OCI-LY1 (cell line): ENCODE results near the gene FAM53A.

Experiments
- H2AFZ ChIP-seq: fragments of 200-600 bp; sonication (generic), shearing (Covaris generic); 2 replicates; pipeline ENCODE4 v1.6.0; 2014; ENCODE audit warnings: antibody characterized with exemption, mild to moderate bottlenecking, low read length
- H3F3A ChIP-seq: fragments of 200-600 bp; sonication (generic), shearing (Covaris generic); 2 replicates; pipeline ENCODE4 v1.6.0; 2014; ENCODE audit warnings: mild to moderate bottlenecking, antibody characterized with exemption, low read length, moderate library complexity; ENCODE audit not compliant: insufficient read depth
- H3K27ac ChIP-seq: fragments of 200-600 bp; sonication (generic); 2 replicates; pipeline ENCODE4 v1.5.1; 2014; ENCODE audit warnings: low read length, mixed run types, mild to moderate bottlenecking, low read depth; ENCODE audit not compliant: poor library complexity, severe bottlenecking
- H3K27me3 ChIP-seq: fragments of 200-600 bp; sonication (generic); 2 replicates; pipeline ENCODE4 v1.6.0; 2014; ENCODE audit warnings: antibody characterized with exemption, mild to moderate bottlenecking, low read length, moderate library complexity; ENCODE audit not compliant: insufficient read depth
- H3K36me3 ChIP-seq: fragments of 200-600 bp; sonication (generic); 2 replicates; pipeline ENCODE4 v1.6.1; 2014; ENCODE audit warnings: mild to moderate bottlenecking, antibody characterized with exemption, low read length, moderate library complexity, mixed read lengths; ENCODE audit not compliant: insufficient read depth
- H3K4me1 ChIP-seq: fragments of 200-600 bp; sonication (generic); 2 replicates; pipeline ENCODE4 v1.5.1; 2014; ENCODE audit warnings: mild to moderate bottlenecking, low read length, moderate library complexity; ENCODE audit not compliant: insufficient read depth, severe bottlenecking
- H3K4me2 ChIP-seq: fragments of 200-600 bp; sonication (generic), shearing (Covaris generic); 2 replicates; pipeline ENCODE4 v1.6.1; 2014; ENCODE audit warnings: low read length
- H3K4me3 ChIP-seq: fragments of 200-600 bp; sonication (generic); 2 replicates; pipeline ENCODE4 v1.5.1; 2014; ENCODE audit warnings: low read length, low read depth, mild to moderate bottlenecking, mixed read lengths; ENCODE audit not compliant: poor library complexity, severe bottlenecking
- H3K79me2 ChIP-seq: fragments of 200-600 bp; shearing (Covaris generic); 2 replicates; pipeline ENCODE4 v1.6.1; 2016; ENCODE audit warnings: mixed run types, low read length, mixed read lengths; ENCODE audit not compliant: insufficient read depth
- H3K9ac ChIP-seq: fragments of 200-600 bp; sonication (generic), shearing (Covaris generic); 2 replicates; pipeline ENCODE4 v1.6.1; 2014; ENCODE audit warnings: mild to moderate bottlenecking, low read length, mixed read lengths
- H3K9me2 ChIP-seq: fragments of 200-600 bp; sonication (generic), shearing (Covaris generic); 2 replicates; pipeline ENCODE4 v1.6.1; 2014; ENCODE audit warnings: low read depth, mild to moderate bottlenecking, low read length, mixed read lengths
- H3K9me3 ChIP-seq: fragments of 200-600 bp; shearing (Covaris generic); 2 replicates; pipeline ENCODE4 v1.6.1; 2014; ENCODE audit warnings: low read length, mixed read lengths
- H4K20me1 ChIP-seq: fragments of 200-600 bp; sonication (generic), shearing (Covaris generic); 2 replicates; pipeline ENCODE4 v1.6.0; 2016; ENCODE audit warnings: mild to moderate bottlenecking, low read length; ENCODE audit not compliant: insufficient read depth
- EZH2 ChIP-seq: fragments of 200-600 bp; sonication (generic), shearing (Covaris generic); IDR thresholded peaks from 2 replicates; pipeline ENCODE4 v1.8.0; 2017; ENCODE audit warnings: borderline replicate concordance, mixed run types, mild to moderate bottlenecking, antibody characterized with exemption, low read length, moderate library complexity, mixed read lengths
- TF ChIP-seq, protein P1 (sequence below): fragments of 200-600 bp; sonication (generic), shearing (Covaris generic); IDR thresholded peaks from 2 replicates; pipeline ENCODE4 v1.5.1; 2017; ENCODE audit warnings: mild to moderate bottlenecking, antibody characterized with exemption, low read length, moderate library complexity, mixed read lengths

The FAM53A gene

DNA sequence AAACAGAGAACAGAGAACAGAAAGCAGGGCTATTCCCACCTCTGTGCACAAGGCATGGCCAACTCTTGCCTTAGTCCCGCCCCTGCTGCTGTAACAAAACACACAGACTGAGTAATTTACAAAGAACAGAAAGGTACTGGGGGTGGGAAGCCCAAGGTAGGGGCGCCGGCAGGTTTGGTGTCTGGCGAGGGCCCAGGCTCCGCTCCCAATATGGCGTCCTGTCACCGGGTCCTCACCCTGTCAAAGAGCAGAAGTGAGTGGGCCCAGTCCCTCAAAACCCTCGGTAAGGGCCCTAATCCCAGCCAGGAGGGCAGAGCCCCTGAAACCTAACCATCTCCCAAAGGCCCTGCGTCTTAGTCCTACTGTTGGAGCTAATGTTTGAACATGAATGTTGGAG lies 71.0 kb downstream of the FAM53A start:
- no peaks in the 10 kb centered on the region for H3F3A ChIP-seq
- H3K4me2 ChIP-seq, result no peak overlapping the region
- no peaks in the 10 kb centered on the region for H3K27me3 ChIP-seq
- H3K36me3 ChIP-seq, result no peaks in the 10 kb centered on the region
- no peaks in the 10 kb centered on the region for H3K79me2 ChIP-seq
- H4K20me1 ChIP-seq, result no peaks in the 10 kb centered on the region
- H3K9me2 ChIP-seq, result no peaks in the 10 kb centered on the region
- no peak overlapping the region for H3K27ac ChIP-seq
- no peak overlapping the region for H3K9ac ChIP-seq
- H3K9me3 ChIP-seq, result no peaks in the 10 kb centered on the region
- no peak overlapping the region for H2AFZ ChIP-seq
- TF ChIP-seq EZH2, result no peak
- TF ChIP-seq, protein P1, sequence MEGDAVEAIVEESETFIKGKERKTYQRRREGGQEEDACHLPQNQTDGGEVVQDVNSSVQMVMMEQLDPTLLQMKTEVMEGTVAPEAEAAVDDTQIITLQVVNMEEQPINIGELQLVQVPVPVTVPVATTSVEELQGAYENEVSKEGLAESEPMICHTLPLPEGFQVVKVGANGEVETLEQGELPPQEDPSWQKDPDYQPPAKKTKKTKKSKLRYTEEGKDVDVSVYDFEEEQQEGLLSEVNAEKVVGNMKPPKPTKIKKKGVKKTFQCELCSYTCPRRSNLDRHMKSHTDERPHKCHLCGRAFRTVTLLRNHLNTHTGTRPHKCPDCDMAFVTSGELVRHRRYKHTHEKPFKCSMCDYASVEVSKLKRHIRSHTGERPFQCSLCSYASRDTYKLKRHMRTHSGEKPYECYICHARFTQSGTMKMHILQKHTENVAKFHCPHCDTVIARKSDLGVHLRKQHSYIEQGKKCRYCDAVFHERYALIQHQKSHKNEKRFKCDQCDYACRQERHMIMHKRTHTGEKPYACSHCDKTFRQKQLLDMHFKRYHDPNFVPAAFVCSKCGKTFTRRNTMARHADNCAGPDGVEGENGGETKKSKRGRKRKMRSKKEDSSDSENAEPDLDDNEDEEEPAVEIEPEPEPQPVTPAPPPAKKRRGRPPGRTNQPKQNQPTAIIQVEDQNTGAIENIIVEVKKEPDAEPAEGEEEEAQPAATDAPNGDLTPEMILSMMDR, result no peak
- no peaks in the 10 kb centered on the region for H3K4me1 ChIP-seq
- H3K4me3 ChIP-seq, result no peak overlapping the region

DNA sequence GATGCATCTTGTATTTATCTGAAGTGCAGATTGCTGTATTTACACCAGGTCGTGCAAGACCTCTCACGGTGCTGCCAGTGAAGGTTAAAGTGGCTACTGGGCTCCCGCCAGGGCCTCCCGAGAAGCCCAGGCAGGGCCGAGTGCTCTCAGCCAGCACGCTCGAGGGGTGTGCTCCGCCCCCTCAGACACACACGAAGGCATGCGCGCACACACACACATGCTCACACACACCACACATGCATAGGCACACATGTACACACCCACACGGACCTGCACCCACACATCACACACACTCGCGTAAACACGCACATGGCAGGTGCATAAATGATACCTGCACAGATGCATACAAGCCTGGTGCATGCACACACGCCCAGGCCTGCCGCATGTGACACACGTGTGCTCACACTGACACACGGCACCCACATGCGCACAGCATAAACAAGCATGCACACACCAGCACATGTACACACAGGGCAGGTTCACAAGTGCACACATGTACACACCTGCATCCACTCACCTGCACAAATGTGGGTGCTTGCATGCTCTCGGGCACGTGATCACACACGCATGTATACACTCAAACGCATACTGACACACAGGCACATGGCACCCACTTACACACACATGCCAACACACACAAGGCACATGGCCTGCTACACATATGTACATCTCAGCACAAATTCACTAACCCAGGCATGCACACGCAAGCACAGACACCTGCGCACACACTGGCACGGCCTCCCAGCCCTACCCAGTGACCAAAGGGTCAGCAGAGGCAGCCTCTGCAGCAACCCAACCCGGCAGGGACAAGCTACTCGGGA lies 71.6 kb downstream of the FAM53A start:
- Histone ChIP-seq H3K4me1 (no peaks in the 10 kb centered on the region), H3K9me2 (no peaks in the 10 kb centered on the region), H3K36me3 (no peaks in the 10 kb centered on the region), H3K27ac (no peak overlapping the region), H3K4me3 (no peak overlapping the region), H3K27me3 (no peaks in the 10 kb centered on the region), H2AFZ (no peak overlapping the region), H3F3A (no peaks in the 10 kb centered on the region), H4K20me1 (no peaks in the 10 kb centered on the region), H3K79me2 (no peaks in the 10 kb centered on the region), H3K9ac (no peak overlapping the region), H3K4me2 (no peak overlapping the region), H3K9me3 (no peaks in the 10 kb centered on the region)
- TF ChIP-seq EZH2, result no peak
- TF ChIP-seq, protein P1, result no peak

DNA sequence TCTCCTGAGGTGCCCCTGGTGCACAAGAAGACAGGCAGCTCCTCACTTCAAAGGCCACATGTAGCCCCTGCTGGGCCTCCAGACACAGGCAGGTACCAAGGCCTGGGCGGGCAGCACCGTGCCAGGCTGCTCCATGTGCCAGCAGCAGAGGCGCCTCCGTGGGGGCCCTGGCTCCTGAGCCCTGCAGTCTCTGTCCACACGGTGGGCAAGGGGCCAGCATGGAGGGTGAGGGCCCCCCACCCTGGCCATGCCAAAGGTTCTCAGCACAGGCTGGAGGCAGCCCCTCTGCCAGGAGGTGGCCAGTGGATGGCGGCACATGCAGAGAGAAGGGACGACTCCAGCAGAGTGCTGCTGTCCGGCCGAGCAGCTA lies 72.6 kb downstream of the FAM53A start:
- H2AFZ ChIP-seq, result no peak overlapping the region
- H3K27ac ChIP-seq, result no peak overlapping the region
- H3K9me2 ChIP-seq, result no peaks in the 10 kb centered on the region
- no peak overlapping the region for H3K4me3 ChIP-seq
- H3K27me3 ChIP-seq, result no peaks in the 10 kb centered on the region
- H3K9ac ChIP-seq, result no peak overlapping the region
- no peaks in the 10 kb centered on the region for H3K4me1 ChIP-seq
- H4K20me1 ChIP-seq, result no peaks in the 10 kb centered on the region
- H3K9me3 ChIP-seq, result no peaks in the 10 kb centered on the region
- H3K79me2 ChIP-seq, result no peaks in the 10 kb centered on the region
- no peak overlapping the region for H3K4me2 ChIP-seq
- no peaks in the 10 kb centered on the region for H3F3A ChIP-seq
- TF ChIP-seq EZH2, result no peak
- TF ChIP-seq, protein P1, result no peak
- H3K36me3 ChIP-seq, result no peaks in the 10 kb centered on the region
